Measurements from ENCODE around the gene MAMDC2. TPM values are rescaled to one million over a fixed set of nuclear protein-coding genes. Genes with fewer than 3 reads are reported as not detected.

The MAMDC2 gene
- total and polyA plus RNA-seq, 2 of the 8 experiments (the other 6 are each of a cell fraction or from before 2014, with no cell fraction given): 6.1 to 15.4 TPM

DNA sequence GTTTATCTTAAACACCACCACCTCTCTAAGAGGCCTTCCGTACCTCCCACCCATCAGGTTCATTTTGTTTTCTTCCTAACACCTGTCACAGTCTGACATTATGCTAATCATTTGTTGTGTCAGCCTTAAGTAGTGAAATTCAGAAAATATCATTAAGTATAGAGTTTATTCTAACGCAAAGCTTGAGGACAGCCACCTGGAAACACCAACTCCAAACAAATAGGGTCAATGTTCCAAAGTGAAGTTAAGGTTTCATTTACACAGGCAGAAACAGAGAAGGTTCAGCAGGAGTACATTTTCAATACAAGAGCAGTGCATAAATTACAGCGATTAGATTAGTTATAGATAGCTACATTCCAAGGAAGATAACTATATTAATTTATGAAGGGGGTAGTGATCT is 213.9 kb downstream of the MAMDC2 start (continued):
- TF ChIP-seq POU5F1 (IDR thresholded peaks at IDR 0.05; ENCODE audit: low read depth, low read length) (no peak), SIX5 (IDR thresholded peaks at IDR 0.05; ENCODE audit: low read depth, low read length) (no peak), HDAC2 (IDR thresholded peaks at IDR 0.05; ENCODE audit: borderline replicate concordance in 1 of 2, low read depth in 2 of 2, low read length in 2 of 2) (no peak), HDAC6 (IDR thresholded peaks at IDR 0.05; ENCODE audit: low read depth, low read length) (no peak)

Measured in H1 (cell line).